ENCODE results near the gene TRIM17.

- TF ChIP-seq CTCF (IDR thresholded peaks at IDR 0.05) (no peak), POLR2A (IDR thresholded peaks at IDR 0.05) (no peak)
Measured at GRCh38 chr1:228363686-228364067, 53.0 kb downstream of the TRIM17 start.
